ENCODE results near the gene FBXL7. TPM values are rescaled to one million over a fixed set of nuclear protein-coding genes. Genes with fewer than 3 reads are reported as not detected.

FBXL7 gene
- total RNA-seq, 1 experiment from 2014 or later, result not detected

- TF ChIP-seq, protein P1, sequence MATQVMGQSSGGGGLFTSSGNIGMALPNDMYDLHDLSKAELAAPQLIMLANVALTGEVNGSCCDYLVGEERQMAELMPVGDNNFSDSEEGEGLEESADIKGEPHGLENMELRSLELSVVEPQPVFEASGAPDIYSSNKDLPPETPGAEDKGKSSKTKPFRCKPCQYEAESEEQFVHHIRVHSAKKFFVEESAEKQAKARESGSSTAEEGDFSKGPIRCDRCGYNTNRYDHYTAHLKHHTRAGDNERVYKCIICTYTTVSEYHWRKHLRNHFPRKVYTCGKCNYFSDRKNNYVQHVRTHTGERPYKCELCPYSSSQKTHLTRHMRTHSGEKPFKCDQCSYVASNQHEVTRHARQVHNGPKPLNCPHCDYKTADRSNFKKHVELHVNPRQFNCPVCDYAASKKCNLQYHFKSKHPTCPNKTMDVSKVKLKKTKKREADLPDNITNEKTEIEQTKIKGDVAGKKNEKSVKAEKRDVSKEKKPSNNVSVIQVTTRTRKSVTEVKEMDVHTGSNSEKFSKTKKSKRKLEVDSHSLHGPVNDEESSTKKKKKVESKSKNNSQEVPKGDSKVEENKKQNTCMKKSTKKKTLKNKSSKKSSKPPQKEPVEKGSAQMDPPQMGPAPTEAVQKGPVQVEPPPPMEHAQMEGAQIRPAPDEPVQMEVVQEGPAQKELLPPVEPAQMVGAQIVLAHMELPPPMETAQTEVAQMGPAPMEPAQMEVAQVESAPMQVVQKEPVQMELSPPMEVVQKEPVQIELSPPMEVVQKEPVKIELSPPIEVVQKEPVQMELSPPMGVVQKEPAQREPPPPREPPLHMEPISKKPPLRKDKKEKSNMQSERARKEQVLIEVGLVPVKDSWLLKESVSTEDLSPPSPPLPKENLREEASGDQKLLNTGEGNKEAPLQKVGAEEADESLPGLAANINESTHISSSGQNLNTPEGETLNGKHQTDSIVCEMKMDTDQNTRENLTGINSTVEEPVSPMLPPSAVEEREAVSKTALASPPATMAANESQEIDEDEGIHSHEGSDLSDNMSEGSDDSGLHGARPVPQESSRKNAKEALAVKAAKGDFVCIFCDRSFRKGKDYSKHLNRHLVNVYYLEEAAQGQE (IDR thresholded peaks at IDR 0.05; ENCODE audit: insufficient read depth in 1 of 2, low read depth in 2 of 2, low read length in 1 of 2), result no peak
- TF ChIP-seq POLR2AphosphoS5 (IDR thresholded peaks at IDR 0.05; ENCODE audit: low read depth, low read length) (no peak), TCF7L2 (IDR thresholded peaks at IDR 0.05; ENCODE audit: low read depth, low read length) (no peak), SIN3A (IDR thresholded peaks at IDR 0.05; ENCODE audit: borderline replicate concordance, insufficient read depth, low read depth, low read length) (no peak)
- TF ChIP-seq, protein P2, sequence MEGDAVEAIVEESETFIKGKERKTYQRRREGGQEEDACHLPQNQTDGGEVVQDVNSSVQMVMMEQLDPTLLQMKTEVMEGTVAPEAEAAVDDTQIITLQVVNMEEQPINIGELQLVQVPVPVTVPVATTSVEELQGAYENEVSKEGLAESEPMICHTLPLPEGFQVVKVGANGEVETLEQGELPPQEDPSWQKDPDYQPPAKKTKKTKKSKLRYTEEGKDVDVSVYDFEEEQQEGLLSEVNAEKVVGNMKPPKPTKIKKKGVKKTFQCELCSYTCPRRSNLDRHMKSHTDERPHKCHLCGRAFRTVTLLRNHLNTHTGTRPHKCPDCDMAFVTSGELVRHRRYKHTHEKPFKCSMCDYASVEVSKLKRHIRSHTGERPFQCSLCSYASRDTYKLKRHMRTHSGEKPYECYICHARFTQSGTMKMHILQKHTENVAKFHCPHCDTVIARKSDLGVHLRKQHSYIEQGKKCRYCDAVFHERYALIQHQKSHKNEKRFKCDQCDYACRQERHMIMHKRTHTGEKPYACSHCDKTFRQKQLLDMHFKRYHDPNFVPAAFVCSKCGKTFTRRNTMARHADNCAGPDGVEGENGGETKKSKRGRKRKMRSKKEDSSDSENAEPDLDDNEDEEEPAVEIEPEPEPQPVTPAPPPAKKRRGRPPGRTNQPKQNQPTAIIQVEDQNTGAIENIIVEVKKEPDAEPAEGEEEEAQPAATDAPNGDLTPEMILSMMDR (IDR thresholded peaks at IDR 0.05), result no peak
- H3K4me1 ChIP-seq (ENCODE audit: control insufficient read depth, insufficient read depth, low read length), result no peaks in the 10 kb centered on the region
- ChIA-PET CTCF (no interaction called here), POLR2A (no interaction called here)
- H3K9me3 ChIP-seq (ENCODE audit: control insufficient read depth, insufficient read depth, low read depth, low read length), result no peaks in the 10 kb centered on the region
- H3K27ac ChIP-seq (ENCODE audit: low read length), result no peak overlapping the region
- in situ Hi-C loops (cut with HindIII; ENCODE audit: low pct_unique_long_range_greater_than_20kb, low sequenced_read_pairs) (no loop called here), intact Hi-C loops (cut with micrococcal nuclease; ENCODE audit: unreplicated experiment) (no loop called here)
- H3K4me3 ChIP-seq (ENCODE audit: low read depth in 2 of 2, low read length in 2 of 2), result no peak overlapping the region
- BruUV-seq (replicated peaks), result no TSS peak
- ATAC-seq (no peak), DNase-seq (ENCODE audit: low read depth, low spot score) (no peak)
- no peaks in the 10 kb centered on the region; the same call in 1 of the 2 replicates for H3K27me3 ChIP-seq (ENCODE audit: control insufficient read depth, insufficient read depth, low read length)
- no peaks in the 10 kb centered on the region for H3K36me3 ChIP-seq (ENCODE audit: control insufficient read depth, insufficient read depth, low read length)
These were observed 287.7 kb downstream of the FBXL7 start for GRCh38 chr5:15787681-15788080.

DNA sequence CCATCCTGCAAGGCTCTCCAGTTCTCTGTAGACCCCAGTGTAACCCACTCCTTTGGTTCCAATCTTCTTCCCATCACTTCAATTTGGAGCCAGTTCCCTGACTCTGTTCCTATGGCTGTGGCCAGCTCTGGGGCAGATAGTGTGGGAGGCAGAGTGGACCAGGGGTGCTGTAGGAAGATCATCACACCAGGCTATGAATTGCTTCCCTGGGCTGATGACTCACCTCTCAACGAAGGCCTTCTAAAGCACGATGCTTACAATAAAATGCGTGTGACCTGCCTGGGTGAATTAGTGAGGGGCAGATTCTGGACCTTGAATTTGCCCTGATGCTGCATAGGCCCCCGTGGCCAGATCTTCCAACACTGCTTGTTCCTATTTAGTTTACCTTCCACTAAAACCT lies 289.7 kb downstream of the FBXL7 start:
- no peaks in the 10 kb centered on the region for H3K4me1 ChIP-seq (ENCODE audit: control insufficient read depth, insufficient read depth, low read length)
- no peak overlapping the region for H3K4me3 ChIP-seq (ENCODE audit: low read depth in 2 of 2, low read length in 2 of 2)
- POLR2A ChIA-PET, result no interaction called here
- H3K27me3 ChIP-seq (ENCODE audit: control insufficient read depth, insufficient read depth, low read length), result no peaks in the 10 kb centered on the region; the same call in 1 of the 2 replicates
- BruUV-seq (replicated peaks), result no TSS peak
- H3K36me3 ChIP-seq (ENCODE audit: control insufficient read depth, insufficient read depth, low read length), result no peaks in the 10 kb centered on the region
- CTCF ChIA-PET, result no interaction called here
- DNase-seq (ENCODE audit: low read depth, low spot score) (no peak), ATAC-seq (no peak)
- in situ Hi-C loops (cut with HindIII; ENCODE audit: low pct_unique_long_range_greater_than_20kb, low sequenced_read_pairs) (no loop called here), intact Hi-C loops (cut with micrococcal nuclease; ENCODE audit: unreplicated experiment) (loop anchor here (5.0 kb wide), 1 partner anchor 682 kb away; no protein-coding TSS in a partner anchor)
- H3K9me3 ChIP-seq (ENCODE audit: control insufficient read depth, insufficient read depth, low read depth, low read length), result no peaks in the 10 kb centered on the region
- H3K27ac ChIP-seq (ENCODE audit: low read length), result no peak overlapping the region
- TF ChIP-seq SIN3A (IDR thresholded peaks at IDR 0.05; ENCODE audit: borderline replicate concordance, insufficient read depth, low read depth, low read length) (no peak), TCF7L2 (IDR thresholded peaks at IDR 0.05; ENCODE audit: low read depth, low read length) (no peak), POLR2AphosphoS5 (IDR thresholded peaks at IDR 0.05; ENCODE audit: low read depth, low read length) (no peak)
- TF ChIP-seq, protein P1 (IDR thresholded peaks at IDR 0.05; ENCODE audit: insufficient read depth in 1 of 2, low read depth in 2 of 2, low read length in 1 of 2), result no peak
- TF ChIP-seq, protein P2 (IDR thresholded peaks at IDR 0.05), result no peak

Measured in Panc1 (cell line).